Raji (cell line): Measurements from ENCODE around the gene KRT82.

Source experiments
- POLR2A ChIP-seq: IDR thresholded peaks from 2 replicates; pipeline ENCODE4 v1.6.1; 2011; ENCODE audit warnings: low read depth, low read length, control low read depth; ENCODE audit not compliant: insufficient read depth

KRT82 gene

DNA sequence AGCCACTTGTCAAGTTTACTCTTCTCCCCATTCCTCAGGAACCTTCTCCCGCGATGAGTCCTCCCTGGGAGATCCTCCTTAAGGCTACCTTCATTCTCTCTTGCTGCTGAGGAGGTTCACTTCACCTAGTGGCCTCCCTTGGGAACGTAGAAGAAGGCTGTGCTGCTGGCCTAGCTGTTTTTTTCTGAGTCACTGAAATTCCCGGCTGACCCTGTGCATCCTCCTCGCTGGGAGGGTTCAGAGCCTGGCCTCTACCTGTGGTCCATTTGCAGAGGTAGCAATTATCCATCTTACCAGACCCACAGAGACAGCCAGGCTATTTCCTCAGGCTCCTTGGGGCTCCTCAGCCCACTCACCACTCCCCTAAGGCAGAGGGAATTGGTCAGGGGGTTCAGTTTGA is 4.6 kb downstream of the KRT82 start:
- TF ChIP-seq POLR2A: no peak

DNA sequence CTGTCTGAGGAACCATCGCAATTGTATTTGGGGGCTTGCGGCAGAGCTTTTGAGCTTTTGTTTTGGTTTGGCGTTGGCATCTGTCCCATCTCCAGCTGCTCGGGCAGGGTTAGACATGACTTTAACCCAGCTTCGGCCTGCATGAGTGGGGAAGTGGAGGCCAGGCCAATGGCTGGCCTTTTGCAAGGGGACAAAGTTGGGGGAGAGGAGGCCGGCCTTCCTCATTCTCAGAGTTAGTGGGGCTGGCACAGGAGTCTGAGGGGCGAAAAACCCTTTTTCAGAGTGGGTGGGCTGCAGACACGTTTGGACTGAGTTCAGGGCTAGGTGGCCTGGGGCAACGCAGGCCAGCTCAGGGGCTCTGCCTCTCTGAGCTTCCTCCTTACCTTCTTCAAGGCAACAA is 5.2 kb downstream of the KRT82 start:
- no peak for TF ChIP-seq POLR2A

DNA sequence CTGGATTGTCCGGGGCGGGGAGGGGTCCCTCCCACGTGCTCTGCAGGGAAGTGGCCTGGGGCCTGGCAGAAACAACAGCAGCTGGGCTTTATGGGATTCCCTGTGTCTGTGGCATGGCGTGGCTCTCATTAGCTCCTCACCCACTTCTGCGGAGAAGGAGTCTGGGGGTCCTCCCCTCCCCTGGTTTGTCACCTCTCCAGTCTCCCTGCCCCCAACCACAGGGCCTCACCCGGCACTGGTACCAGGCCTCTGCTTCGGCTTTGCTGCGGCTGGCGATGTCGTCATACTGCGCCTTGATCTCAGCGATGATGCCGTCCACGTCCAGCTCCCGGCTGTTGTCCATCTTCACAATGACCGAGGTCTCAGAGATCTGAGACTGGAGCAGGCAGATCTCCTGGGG is 6.4 kb downstream of the KRT82 start:
- TF ChIP-seq POLR2A: no peak

DNA sequence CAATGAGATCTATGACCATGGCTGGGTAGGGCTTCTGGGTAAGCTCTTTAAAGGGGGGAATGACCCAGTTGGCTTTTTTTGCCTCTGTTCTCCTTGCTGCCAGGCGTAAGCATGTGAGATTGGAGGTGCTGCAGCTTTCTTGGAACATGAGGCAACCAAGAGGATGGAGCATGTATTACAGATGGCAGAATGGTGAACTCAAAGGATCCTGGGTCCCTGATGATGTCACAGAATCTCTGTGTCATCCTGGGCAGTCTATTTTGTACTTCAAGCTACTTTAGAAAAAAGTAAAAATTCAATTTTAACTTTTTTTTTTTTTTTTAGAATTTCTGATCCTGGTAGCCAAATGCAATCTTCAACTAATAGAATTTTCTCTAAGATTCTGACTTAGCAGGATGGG is 8.0 kb downstream of the KRT82 start:
- TF ChIP-seq POLR2A: no peak

DNA sequence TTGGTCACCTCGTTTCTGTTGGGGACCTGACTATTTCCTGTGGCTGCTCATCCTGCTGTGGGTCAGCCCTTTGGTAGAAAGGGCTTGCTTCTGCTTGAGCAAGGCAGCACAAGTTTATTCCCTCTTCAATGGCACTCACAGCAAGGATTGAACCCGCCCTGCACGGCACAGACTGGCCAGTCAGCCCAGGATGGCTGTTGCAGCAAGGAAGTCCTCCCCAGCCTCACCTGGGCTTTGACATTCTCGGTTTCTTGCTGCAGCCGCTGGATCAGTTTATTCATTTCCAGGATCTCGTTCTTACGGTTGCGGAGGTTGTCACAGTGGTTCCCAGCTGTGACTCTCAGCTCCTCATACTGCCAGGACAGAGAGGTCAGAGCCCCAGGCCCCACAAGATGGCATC is 9.5 kb downstream of the KRT82 start:
- no peak for TF ChIP-seq POLR2A

DNA sequence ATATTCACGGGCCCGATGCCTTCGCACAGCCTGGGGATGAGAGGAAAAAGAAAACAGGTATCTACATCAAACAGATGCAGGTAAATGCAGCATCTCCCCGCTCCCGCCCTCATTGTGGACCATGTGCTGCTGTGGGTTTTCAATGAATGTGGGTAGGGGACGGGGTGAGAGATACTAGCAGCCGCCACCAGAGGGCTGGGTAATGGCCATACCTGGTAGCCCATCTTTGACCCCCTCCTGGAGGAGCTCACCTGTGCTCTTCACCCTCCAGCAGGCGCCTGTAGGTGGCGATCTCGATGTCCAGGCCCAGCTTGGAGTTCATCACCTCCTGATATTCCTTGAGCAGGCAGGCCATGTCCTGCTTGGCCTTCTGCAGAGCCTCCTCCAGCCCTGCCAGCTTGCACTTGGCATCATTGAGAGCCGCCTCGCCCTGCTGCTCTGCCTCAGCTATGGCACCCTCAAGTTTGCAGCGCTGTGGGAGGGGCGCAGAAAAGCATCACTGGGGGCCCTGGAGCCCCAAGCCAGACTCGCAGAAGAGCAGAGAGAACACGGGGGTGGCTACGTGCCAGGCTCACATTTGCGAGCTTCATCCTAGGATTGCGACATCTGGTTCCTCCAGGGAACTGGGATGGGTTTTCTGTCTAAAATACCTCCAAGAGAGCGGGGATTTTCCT is 10.2 kb downstream of the KRT82 start:
- TF ChIP-seq POLR2A: no peak

DNA sequence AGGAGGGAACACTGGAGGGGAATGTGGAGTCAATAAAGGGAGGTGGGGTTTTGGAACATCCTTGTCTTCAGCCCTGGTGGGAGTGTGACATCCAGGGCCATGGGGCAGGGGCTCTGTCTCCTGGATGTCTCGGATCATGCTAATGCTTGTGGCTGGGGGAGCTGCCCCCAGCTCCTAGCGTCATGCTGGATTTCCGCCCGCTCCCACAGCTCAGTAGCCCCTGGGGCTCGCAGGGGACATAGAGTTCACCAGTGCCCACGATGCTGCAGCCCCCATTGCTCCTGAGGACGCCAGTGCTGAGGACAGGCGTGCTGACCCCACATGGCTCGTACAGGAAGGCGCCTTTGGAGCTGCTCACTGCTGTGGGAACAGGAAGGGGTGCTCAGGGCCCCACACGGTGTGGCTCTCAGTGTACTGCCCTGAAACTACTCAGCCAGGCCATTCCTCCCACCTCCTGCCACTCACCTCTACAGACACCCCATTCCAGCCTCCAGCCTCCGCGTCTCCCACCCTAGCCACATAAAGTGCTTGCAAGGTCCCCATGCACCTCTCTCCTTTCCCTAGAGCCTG is 11.2 kb downstream of the KRT82 start:
- TF ChIP-seq POLR2A: no peak

DNA sequence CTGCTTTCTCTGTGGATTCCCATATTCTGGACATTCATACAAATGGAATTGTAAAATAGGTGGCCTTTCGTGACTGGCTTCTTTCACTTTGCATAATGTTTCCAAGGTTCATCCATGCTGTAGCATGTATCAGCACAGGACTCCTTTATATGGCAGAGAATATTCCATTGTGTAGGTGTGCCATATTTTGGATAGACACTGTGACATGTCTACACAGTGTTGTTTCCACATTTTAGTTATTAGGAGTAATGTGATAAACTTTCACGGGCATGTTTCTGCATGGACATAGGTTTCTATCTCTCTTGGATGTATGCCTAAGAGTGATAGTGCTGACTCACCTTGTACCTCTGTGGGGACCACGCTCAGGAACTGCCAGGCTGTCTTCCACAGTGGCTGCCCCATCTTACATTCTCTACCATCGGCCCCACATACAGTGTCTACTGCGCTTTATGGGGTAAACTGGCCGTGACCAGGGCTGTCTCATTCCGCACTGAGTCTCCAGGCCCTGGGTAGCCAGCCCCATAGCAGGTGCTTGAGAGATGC is 13.6 kb downstream of the KRT82 start:
- no peak for TF ChIP-seq POLR2A

DNA sequence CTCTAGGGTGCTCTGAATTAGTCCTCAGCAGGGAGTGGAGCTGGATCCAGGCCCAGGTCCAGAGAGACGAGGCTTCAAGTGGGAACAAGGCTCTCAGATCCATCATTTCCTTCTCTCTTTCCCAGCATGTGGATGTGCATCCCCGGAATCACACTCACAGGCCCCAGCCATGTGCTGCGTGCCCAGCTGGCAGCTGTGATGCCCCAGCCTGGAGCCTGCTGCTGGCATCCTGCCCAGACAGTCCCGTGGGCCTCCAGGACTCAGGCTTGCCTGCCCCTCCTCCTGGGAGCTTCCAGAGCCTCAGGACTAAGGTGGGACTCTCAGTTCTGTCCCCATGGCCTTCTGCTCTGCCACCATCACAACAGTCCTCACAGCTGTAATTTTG is 14.5 kb downstream of the KRT82 start:
- no peak for TF ChIP-seq POLR2A

DNA sequence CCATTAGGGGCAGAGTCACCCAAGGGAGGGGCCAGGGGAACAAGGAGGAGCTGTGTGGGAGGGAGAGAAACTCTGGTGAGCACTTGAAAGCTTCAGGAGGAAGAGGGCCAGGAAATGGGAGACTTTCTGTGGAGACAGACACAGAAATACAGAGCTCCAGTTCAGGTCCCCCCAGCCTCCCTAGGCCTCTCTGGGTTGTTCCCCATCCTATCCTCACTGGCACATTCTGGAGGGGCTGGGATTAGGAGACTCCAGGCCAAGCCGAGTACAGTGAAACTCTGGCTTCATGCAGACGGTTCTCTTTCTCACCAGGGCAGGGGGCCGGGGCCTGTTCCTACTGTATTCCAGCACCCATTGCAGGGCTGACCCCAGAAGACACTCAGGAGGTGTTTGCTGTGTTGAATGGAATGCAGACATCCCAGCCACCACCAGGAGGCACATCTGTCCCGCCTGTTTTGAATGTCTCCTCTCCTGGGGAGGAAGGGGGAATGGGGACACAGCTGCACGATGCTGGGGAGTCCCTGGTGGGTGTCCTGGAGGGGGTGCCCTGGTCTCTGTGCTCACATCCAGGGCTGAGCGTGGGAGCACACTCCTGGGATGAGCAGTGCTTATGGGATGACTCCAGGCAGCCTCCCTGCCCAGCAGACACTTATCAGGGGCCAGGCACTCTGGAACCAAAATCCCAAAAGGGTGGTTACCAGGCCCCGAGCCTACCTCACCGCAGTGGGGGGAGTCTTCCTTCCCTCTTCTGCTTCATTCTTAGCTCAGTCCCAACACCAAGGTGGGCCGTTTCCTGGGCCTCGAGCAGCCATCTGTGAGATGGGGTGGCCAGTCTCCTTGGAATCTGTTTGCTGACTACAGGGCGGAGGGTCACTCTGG is 15.2 kb downstream of the KRT82 start:
- TF ChIP-seq POLR2A: no peak

DNA sequence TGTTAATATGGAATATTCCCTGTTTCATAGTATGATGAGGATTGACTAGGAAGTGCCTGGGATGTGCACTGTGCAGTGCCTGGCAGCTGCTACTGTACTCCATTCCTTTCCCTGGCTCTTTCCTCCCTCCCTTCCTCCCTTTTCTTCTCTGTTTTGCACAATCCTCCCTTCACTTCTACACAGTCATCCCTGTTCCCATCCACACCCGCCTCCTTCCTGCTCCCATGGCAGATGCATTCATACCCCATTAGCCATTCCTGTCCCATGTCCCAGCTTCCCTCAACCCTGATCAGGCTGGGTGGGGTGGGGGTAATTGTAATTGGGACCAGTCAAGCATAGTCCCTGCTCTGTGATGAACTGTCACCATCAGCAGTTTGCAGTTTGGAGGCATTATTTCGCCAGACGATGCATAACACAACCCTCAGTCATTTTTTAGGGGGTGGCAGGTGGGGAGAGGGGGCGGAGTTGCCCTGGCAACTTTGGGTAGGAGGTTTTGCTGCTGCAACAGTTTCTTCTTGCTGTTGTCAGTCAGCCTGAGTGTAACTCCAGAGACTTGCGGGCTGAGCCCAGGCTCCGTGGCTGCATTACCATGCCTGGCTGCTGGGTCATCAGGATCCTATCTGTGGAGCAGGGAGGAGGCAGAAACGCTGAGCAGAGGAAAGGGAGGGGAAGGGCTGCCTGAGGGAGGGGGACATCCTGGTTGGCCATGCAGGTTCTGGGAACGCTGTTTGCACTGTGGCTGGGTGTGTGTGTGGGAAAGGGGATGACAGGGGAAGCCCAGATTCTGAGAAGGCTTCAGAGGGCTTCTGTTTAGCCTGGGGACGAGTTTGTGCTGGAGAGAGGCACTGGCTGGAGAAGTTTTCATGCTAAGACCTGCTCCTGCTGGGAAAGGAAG is 16.6 kb downstream of the KRT82 start:
- TF ChIP-seq POLR2A: no peak

DNA sequence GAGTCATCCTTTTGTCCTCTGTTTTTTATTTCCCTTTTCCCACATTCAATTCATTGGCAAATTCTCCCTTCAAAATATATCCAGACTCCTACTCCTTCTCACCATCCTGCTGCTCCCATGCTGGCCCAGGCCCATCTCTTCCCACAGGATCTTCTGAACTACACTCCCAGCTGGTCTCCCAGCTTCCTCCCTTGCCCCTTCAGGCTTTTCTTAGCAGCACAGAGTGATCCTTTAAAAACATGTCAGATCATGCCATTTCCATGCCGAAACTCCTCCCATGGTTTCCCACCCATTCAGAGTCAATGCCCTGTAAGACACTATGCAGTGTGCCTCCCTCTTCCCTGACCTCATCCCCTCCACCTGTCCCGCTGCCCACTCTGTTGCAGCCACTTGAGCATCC is 18.3 kb downstream of the KRT82 start:
- no peak for TF ChIP-seq POLR2A

DNA sequence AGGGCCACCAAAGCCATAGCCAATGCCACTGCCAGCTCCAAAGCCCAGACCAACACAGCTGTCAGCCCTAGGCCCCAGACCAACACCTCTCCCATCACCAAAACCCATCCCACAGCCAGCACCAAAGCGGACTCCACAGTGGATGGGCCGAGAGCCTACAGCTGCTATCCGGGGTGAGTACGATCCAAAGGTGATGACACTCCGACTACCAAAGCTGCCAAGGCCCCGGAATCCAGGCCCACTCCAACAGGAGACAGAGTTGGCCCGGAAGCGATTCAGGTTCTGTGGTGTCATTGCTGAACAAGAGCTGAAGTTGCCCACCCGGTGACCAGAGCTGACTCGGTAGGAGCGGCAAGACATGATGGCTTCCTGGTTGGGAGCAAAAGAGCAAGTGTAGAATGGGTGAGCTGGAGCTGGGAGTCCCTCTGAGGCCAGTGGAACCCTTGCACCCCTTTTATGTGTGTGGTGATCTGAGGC is 20.9 kb downstream of the KRT82 start, which contains the start of gene KRT84:
TSS of gene KRT84 (minus strand) at position 427 of the 477 bp plus-strand sequence. CDS start at position 360, 67 bp downstream.
- no peak for TF ChIP-seq POLR2A

DNA sequence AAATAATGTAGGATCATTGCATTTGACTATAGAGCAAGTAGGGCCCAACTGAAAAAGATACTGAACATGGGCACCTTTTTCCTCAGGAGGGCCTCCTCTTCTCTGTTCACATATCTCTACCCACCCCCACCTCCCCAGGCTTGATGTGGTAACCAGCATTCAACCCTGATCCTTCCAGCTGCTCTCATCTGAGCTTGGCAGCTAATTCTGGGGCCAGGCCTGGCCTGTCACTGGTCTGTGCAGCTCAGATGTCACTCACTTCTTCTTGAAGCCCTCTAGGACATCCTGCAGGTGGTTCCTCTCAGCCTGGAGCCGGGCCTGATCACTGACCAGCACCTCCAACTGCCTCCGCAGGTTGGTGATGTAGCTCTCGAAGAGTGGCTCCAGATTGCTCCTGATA is 22.8 kb downstream of the KRT82 start:
- TF ChIP-seq POLR2A: no peak

DNA sequence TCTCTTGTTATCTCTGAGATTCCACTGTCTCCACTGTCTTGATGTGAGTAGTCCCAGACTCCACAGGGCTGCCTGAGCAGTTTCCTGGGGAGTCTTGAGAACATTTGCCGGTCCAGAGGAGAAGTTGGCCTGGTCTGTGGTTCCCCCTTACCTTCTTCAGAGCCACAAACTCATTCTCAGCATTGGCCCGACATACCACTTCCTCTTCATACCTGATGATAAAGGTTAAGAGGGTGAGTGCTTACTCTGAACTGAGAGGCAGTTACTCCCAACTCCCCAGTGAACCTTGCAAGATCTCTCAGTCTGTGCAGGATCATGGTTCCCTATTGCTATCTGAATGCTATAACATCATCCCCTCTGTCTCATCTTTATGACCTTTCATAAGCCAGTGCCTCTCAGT is 23.3 kb downstream of the KRT82 start:
- TF ChIP-seq POLR2A: no peak

DNA sequence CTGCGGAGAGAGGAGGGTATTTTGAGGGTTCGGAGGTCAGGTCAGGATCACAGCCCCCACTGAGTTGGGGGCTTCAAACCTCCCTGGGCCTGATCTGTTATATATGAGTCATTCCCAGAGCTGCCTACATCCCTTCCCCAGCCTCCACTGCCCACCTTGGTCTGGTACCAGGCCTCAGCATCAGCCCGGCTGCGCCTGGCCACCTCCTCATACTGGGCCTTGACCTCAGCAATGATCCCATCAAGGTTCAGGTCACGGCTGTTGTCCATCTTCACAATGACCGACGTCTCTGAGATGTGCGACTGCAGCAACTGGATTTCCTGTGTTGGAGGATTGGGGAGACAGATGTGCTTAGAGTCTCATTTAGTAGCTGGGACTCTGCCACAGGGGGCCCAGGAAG is 24.9 kb downstream of the KRT82 start:
- no peak for TF ChIP-seq POLR2A
